Muscle layer of colon (tissue), 2 donors: ENCODE measurements around the gene SPCS2.
"Not testable (repeated sequence)": the region's sequence is repeated elsewhere in the genome, so short reads cannot be mapped to it uniquely, and the experiment has no call there.

Experiments
- H3K27ac ChIP-seq: one replicate; pipeline ENCODE4 v1.7.0; 2013; ENCODE audit warnings: low read depth, mild to moderate bottlenecking, low read length, moderate library complexity
- H3K27me3 ChIP-seq, 2 donors: one replicate each; pipeline ENCODE4 v1.7.0; 2013; ENCODE audit warnings: low read length in 2 of 2, mild to moderate bottlenecking in 2 of 2; ENCODE audit not compliant: insufficient read depth in 2 of 2, control insufficient read depth in 1 of 2
- H3K36me3 ChIP-seq: one replicate; pipeline ENCODE4 v1.7.0; 2013; ENCODE audit warnings: mild to moderate bottlenecking, low read length; ENCODE audit not compliant: insufficient read depth
- H3K4me1 ChIP-seq: one replicate; pipeline ENCODE4 v1.7.0; 2013; ENCODE audit warnings: mild to moderate bottlenecking, low read length; ENCODE audit not compliant: insufficient read depth
- H3K4me3 ChIP-seq, 2 donors: one replicate each; pipeline ENCODE4 v1.7.0; 2013; ENCODE audit warnings: low read length in 2 of 2, low read depth in 1 of 2, mild to moderate bottlenecking in 1 of 2, moderate library complexity in 1 of 2
- H3K9ac ChIP-seq: one replicate; pipeline ENCODE4 v1.7.0; 2013; ENCODE audit warnings: low read length
- H3K9me3 ChIP-seq: one replicate; pipeline ENCODE4 v1.7.0; 2013; ENCODE audit warnings: mild to moderate bottlenecking, low read length
- donor health status: abdominal sarcoma.
- donor health status: Adenocarcinoma of cecum.

Gene SPCS2

GRCh38 chr11:75011357-75011756 is 62.3 kb downstream of the SPCS2 start:
- Histone ChIP-seq H3K9me3 (no peaks in the 10 kb centered on the region), H3K4me1 (peaks cover 13% of the 10 kb centered on the region), H3K27me3 (no peaks in the 10 kb centered on the region), H3K4me3 (no peak overlapping the region), H3K36me3 (peaks cover 4% of the 10 kb centered on the region), H3K27ac (no peak overlapping the region), H3K9ac (no peak overlapping the region)

GRCh38 chr11:75011872-75012271 is 62.8 kb downstream of the SPCS2 start:
- H3K4me3 ChIP-seq: no peak overlapping the region
- H3K4me1 ChIP-seq: peaks cover 13% of the 10 kb centered on the region
- H3K36me3 ChIP-seq: no peaks in the 10 kb centered on the region
- no peak overlapping the region for H3K9ac ChIP-seq
- no peaks in the 10 kb centered on the region for H3K9me3 ChIP-seq
- no peak overlapping the region for H3K27ac ChIP-seq
- no peaks in the 10 kb centered on the region for H3K27me3 ChIP-seq

- H3K9ac ChIP-seq: no peak overlapping the region
Observed at GRCh38 chr11:75013051-75013450, 64.0 kb downstream of the SPCS2 start.

GRCh38 chr11:75014129-75014528 is 65.1 kb downstream of the SPCS2 start:
- H3K4me1 ChIP-seq: peaks cover 13% of the 10 kb centered on the region
- no peak overlapping the region for H3K9ac ChIP-seq
- H3K27me3 ChIP-seq: no peaks in the 10 kb centered on the region
- peak overlapping the region in 1 of 2 donors; percentile 3 for H3K4me3 ChIP-seq
- H3K27ac ChIP-seq: no peak overlapping the region
- H3K9me3 ChIP-seq: no peaks in the 10 kb centered on the region
- H3K36me3 ChIP-seq: no peaks in the 10 kb centered on the region

More at GRCh38 chr11:75013051-75013450, 64.0 kb downstream of the SPCS2 start:
- H3K4me3 ChIP-seq: no peak overlapping the region
- H3K4me1 ChIP-seq: peaks cover 13% of the 10 kb centered on the region
- no peaks in the 10 kb centered on the region for H3K36me3 ChIP-seq
- no peaks in the 10 kb centered on the region for H3K27me3 ChIP-seq
- H3K27ac ChIP-seq: no peak overlapping the region
- H3K9me3 ChIP-seq: no peaks in the 10 kb centered on the region

GRCh38 chr11:75019200-75019599 is 70.1 kb downstream of the SPCS2 start:
- not testable (repeated sequence) for H3K9me3 ChIP-seq, H3K36me3 ChIP-seq, H3K27ac ChIP-seq, H3K9ac ChIP-seq, H3K4me1 ChIP-seq, H3K4me3 ChIP-seq, H3K27me3 ChIP-seq

- H3K4me1 ChIP-seq, H3K27me3 ChIP-seq: not testable (repeated sequence)
Observed at GRCh38 chr11:75020328-75020727, 71.3 kb downstream of the SPCS2 start.

GRCh38 chr11:75022296-75022695 is 73.2 kb downstream of the SPCS2 start:
- Histone ChIP-seq H3K4me1 (no peaks in the 10 kb centered on the region), H3K36me3 (no peaks in the 10 kb centered on the region), H3K9me3 (no peaks in the 10 kb centered on the region), H3K4me3 (no peak overlapping the region), H3K27me3 (no peaks in the 10 kb centered on the region), H3K9ac (no peak overlapping the region), H3K27ac (no peak overlapping the region)

More at GRCh38 chr11:75020328-75020727, 71.3 kb downstream of the SPCS2 start:
- not testable (repeated sequence) for H3K4me3 ChIP-seq, H3K9me3 ChIP-seq, H3K36me3 ChIP-seq, H3K27ac ChIP-seq, H3K9ac ChIP-seq

- H3K27ac ChIP-seq: no peak overlapping the region
- H3K36me3 ChIP-seq: no peaks in the 10 kb centered on the region
- H3K9me3 ChIP-seq: no peaks in the 10 kb centered on the region
- H3K27me3 ChIP-seq: no peaks in the 10 kb centered on the region
- H3K4me3 ChIP-seq: no peak overlapping the region
- no peak overlapping the region for H3K9ac ChIP-seq
- no peaks in the 10 kb centered on the region for H3K4me1 ChIP-seq
Observed at GRCh38 chr11:75022759-75023396, 73.8 kb downstream of the SPCS2 start.

- Histone ChIP-seq H3K4me3 (no peak overlapping the region), H3K27ac (no peak overlapping the region), H3K4me1 (no peaks in the 10 kb centered on the region), H3K9ac (no peak overlapping the region), H3K36me3 (no peaks in the 10 kb centered on the region), H3K9me3 (no peaks in the 10 kb centered on the region), H3K27me3 (no peaks in the 10 kb centered on the region)
Observed at GRCh38 chr11:75023446-75024067, 74.5 kb downstream of the SPCS2 start.

- Histone ChIP-seq H3K4me1 (no peaks in the 10 kb centered on the region), H3K27me3 (no peaks in the 10 kb centered on the region), H3K9me3 (no peaks in the 10 kb centered on the region), H3K27ac (no peak overlapping the region), H3K9ac (no peak overlapping the region), H3K36me3 (no peaks in the 10 kb centered on the region), H3K4me3 (no peak overlapping the region)
Observed at GRCh38 chr11:75024068-75024449, 75.0 kb downstream of the SPCS2 start.

GRCh38 chr11:75024764-75025211 is 75.7 kb downstream of the SPCS2 start:
- Histone ChIP-seq H3K4me3 (no peak overlapping the region), H3K27ac (no peak overlapping the region), H3K27me3 (no peaks in the 10 kb centered on the region), H3K9me3 (no peaks in the 10 kb centered on the region), H3K36me3 (no peaks in the 10 kb centered on the region), H3K4me1 (no peaks in the 10 kb centered on the region), H3K9ac (no peak overlapping the region)

GRCh38 chr11:75025561-75025960 is 76.5 kb downstream of the SPCS2 start:
- H3K27me3 ChIP-seq: no peaks in the 10 kb centered on the region
- no peaks in the 10 kb centered on the region for H3K36me3 ChIP-seq
- H3K4me1 ChIP-seq: no peaks in the 10 kb centered on the region
- H3K4me3 ChIP-seq: no peak overlapping the region
- no peak overlapping the region for H3K27ac ChIP-seq
- H3K9ac ChIP-seq: no peak overlapping the region
- no peaks in the 10 kb centered on the region for H3K9me3 ChIP-seq
